GM18508 (cell line): Measurements from ENCODE around the gene MAP3K2.
A peak's percentile ranks its signal among the peaks of the same experiment; 100 is the strongest.

Experiments
- ATAC-seq: cut with Tn5 transposase; IDR thresholded peaks from one replicate; pipeline ENCODE4 v1.9.1; 2021; ENCODE audit warnings: moderate number of reproducible peaks; ENCODE audit not compliant: insufficient read depth, unreplicated experiment

Gene MAP3K2

GRCh38 chr2:127408004-127408806 lies 20.4 kb upstream of the MAP3K2 start:
- ATAC-seq: no peak

DNA sequence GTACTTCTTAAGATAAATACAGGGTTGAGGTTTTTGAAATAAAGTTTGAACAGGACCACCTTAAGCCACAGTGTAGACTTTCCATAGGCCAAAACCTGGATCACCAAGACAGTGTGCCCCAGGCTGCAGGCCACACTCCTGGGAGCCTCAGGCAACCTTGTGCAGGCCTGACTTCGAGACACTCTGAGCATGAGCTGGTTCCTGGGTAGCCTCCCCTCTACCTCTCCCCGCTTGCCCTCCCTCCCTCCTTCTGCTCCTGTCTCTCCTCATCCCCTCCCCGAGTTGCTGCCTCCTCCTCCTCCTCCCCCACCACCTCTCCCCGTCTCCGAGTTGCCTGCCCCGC lies 19.9 kb upstream of the MAP3K2 start:
- ATAC-seq: no peak

- no peak for ATAC-seq
These were observed 19.3 kb upstream of the MAP3K2 start for GRCh38 chr2:127407091-127407490.

GRCh38 chr2:127406454-127406853 lies 18.7 kb upstream of the MAP3K2 start:
- ATAC-seq: no peak

DNA sequence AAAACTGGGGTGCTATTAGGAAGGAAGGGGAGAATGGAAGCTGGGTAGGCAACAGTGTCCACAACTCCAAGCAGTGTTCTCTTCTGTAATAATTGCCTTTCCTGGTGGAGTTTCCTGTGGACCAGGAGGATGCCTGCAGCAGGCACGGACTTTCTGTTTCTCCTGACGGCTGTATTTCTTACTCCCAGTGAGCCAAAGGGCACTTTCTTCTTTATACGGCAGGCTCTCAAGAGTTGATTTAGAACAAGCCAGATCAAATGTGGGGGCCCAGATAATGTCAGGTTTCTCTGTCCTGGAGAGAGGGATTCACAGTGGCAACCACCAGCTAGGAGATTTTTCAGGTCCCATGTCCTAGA lies 17.5 kb upstream of the MAP3K2 start:
- ATAC-seq: no peak

- ATAC-seq: no peak
These were observed 16.9 kb upstream of the MAP3K2 start for GRCh38 chr2:127404466-127405254.

DNA sequence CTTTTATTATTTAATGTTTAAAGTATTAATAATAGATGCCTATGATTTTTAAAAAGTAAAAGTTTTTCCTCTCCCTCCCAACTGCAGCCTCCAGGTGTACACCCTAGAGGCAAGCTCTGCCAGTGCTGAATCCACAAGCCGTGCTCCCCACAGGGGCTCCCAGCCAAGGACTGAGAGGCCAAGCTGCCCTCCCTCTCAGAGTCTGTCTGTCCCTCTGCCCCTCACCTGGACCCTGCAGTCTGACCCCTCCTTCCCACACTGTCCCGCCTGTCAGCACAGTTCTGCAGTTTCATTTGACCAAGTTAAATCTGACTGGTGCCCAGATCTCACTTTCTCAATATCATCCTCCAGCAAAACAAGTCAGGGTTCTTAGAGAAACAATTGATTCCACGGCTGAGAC lies 15.7 kb upstream of the MAP3K2 start:
- ATAC-seq: no peak

DNA sequence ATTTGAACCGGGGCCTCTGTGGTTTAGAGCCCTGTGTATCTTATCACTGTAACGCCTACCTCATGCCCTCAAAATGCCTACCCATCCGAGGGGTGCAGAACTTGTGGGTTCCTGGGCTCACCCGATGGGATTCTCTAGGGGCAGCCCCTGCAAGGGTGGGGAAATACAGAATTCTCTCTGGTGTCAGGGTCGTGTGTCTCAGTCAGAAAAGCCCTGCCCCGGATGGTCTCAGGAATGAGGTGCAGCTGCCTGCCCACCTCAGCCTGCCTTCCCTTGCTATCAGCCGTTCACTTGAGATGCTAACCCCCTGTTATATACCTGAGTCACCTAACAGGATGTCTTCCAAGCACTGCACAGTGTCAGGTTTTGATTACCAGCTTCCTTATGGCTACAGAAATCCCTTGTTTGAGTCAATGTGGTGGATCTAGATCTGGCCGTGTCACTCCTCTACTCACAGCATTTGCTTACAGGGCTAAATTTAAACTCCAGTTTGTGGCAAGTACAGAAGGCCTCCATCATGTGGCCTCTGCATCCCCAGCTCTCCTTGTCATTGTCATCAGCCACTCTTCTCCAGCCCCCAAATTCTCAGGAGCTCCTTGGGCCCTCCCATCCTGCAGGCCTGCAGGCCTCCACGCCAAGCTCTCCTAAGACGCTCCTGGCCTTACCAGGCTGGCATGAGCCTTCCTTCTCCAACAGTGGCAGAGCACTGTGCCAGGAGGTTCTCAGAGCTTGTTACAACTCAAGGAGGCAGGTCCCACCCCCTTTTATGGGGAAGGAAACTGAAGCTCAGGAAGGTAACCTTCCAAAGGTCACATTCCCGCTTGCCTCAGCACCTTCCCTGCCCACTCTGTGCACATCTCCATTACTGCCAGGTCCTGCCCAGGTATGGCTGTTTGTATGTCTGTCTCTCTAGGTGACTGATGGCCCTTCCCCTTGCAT lies 14.3 kb upstream of the MAP3K2 start:
- no peak for ATAC-seq

- no peak for ATAC-seq
These were observed 13.4 kb upstream of the MAP3K2 start for GRCh38 chr2:127400897-127401756.

GRCh38 chr2:127400533-127400896 lies 12.7 kb upstream of the MAP3K2 start:
- no peak for ATAC-seq

DNA sequence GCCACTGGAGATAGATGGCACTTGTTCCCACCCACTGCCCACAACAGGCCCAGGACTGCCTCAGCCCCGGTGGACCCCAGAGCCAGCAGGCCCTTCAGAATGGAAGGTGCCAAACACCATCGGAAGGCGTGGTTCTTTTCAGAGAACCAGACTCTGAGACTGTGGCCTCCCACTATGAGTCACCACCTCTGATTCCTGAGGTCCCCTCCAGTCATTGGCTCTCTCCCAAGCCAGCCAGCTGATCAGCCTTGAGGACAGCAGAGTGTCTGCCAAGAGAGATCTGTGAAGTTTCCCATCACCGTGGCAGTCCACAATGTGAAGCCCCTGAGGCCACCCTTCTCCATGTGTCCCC lies 10.4 kb upstream of the MAP3K2 start:
- no peak for ATAC-seq

GRCh38 chr2:127397568-127398238 lies 9.9 kb upstream of the MAP3K2 start:
- no peak for ATAC-seq

DNA sequence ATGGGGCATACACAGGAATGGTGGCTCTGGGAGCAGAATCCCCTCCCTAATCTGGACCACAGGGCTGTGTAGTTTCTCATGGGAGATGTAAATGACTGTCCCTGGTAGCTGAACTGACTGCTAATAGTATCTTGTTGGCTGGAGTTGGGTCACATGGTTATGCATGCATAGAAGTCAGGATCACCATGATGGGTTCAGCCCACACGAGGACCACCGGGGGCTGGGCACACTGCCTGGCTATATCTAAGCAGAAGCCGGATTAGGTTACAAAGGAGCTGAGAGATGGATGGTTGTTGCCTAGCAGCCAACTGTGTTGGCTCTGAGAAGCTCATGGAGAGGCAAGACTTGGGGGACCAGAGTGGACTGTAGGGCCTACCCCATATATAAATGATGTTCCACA lies 6.7 kb upstream of the MAP3K2 start:
- no peak for ATAC-seq

- ATAC-seq: no peak
These were observed 5.2 kb upstream of the MAP3K2 start for GRCh38 chr2:127392828-127393578.

GRCh38 chr2:127392133-127392827 lies 4.5 kb upstream of the MAP3K2 start:
- no peak for ATAC-seq

DNA sequence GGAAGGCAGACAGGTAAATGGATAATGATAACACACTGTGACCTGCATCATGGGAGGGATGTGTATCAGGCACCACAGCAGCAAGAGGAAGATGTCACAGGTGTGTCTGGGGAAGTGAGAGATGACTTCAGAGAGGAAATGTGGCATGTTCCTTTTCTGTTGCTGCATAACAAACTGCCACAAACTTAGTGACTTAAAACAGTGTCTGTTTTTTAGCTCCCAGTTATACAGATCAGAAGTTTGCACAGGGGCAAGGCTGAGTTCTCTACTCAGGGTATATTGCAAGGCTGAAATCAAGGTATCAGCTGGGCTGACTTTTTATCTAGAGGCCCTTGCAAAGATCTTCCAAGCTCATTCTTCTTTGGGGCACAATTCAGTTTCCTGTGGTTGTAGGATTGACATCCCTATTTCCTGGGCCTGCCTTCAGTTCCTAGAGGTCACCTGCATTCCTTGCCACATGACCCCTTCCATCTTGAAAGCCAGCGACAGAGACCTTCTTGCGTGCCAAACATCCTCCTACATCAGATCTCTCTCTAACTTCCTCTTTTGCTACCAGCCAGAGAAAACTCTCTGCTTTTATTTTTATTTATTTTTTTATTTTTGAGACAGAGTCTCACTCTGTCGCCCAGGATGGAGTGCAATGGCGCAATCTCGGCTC lies 2.1 kb upstream of the MAP3K2 start:
- ATAC-seq: no peak

- ATAC-seq: peak; percentile 5
These were observed 819 bp upstream of the MAP3K2 start for GRCh38 chr2:127388423-127389164.
